A172 (cell line): ENCODE results near the gene TTC34. TPM values are rescaled to one million over a fixed set of nuclear protein-coding genes. Genes with fewer than 3 reads are reported as not detected.

Experiments
- DNase-seq: peaks from one replicate; pipeline ENCODE4 v3.0.0-alpha.2; 2015; ENCODE audit warnings: low spot score
- total RNA-seq: library from RNA; depleted of rRNA; stranded (reverse); fragments of >200 nt; shearing (Covaris generic); gene quantifications from 2 replicates; pipeline ENCODE4 v1.2.3, GENCODE V29; 2014

Gene TTC34
- total RNA-seq, 1 experiment from 2014 or later = not detected

GRCh38 chr1:2642560-2643413 is 158.7 kb downstream of the TTC34 start:
- DNase-seq = peak; percentile 71

DNA sequence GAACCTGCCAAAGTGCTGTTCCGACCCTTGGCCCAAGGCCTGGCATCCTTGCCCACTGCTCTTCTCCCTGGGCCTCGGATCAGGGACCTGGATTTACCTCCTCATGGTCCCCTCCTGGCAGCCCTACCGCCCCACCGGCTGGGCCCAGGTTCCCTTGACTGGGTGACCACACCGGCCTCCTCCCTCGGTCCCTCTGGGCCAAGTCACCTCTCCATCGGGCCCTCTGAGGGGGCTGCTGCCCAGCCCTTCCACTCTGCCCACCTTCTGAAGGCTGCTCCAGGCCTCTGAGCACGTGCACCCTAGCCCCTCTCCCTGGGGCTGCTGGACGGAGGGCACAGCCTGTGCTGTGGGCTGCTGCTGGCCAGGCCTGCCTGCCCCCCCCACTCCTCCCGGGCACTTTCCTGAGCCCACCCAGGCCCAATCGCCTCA is 159.3 kb downstream of the TTC34 start:
- no peak for DNase-seq

DNA sequence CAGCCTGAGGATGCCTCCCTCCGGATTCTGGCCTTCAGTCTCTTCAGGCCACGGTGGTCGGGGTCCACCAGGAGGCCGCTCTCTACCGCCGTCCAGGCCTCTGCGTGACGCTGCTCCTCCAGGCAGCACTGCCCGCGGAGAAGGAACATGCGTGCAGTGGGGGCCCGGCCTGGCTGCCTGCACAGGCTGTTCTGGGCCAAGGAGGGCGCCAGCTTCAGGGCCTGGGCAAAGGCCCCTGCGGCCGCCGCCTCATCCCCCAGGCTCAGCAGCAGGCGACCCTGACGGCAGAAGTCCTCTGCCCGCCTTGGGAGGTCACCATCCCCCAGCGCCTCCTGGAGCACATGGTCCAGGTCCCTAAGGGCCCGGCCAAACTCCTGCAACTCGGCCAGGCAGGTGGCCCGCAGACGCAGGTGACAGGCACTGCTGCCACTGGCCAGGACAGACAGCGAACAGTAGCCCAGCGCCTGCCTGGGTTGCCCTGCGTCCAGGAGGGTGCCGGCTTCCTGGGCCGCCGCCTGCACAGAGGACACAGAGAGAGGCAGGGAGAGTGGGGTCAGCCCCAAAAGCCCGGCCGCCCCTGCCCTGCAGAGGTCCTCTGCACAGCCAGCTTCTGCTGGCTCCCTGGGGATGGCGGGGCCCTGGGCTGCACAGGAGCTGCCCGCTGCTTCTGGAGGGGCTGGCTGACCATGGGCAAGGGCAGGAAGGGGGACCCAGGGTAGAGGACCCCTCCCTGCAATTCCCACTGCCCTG is 159.9 kb downstream of the TTC34 start:
- DNase-seq = no peak

DNA sequence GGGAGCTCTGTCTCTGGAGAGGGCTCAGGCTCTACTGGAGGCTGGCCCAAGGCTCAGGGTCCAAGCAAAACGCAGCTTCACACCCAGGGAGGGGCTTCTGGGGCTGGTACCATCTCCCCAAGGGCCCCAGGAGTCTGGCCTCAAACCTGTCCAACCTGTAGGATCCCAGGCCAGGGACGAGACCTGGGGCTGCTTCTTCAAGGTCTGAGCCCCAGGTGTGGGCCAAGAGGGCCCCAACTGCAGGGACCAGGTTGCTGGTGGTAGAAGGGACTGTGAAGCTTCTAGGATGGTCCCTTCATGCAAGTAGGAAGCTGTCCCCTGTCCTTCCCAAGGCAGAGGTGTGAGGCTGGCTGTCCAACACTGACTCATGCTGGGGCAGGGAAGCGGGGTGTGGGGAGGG is 160.9 kb downstream of the TTC34 start:
- DNase-seq = no peak

- DNase-seq = no peak
These were observed 161.6 kb downstream of the TTC34 start for GRCh38 chr1:2639607-2640521.

GRCh38 chr1:2639203-2639602 is 162.3 kb downstream of the TTC34 start:
- no peak for DNase-seq

GRCh38 chr1:2638466-2639115 is 162.9 kb downstream of the TTC34 start:
- no peak for DNase-seq

DNA sequence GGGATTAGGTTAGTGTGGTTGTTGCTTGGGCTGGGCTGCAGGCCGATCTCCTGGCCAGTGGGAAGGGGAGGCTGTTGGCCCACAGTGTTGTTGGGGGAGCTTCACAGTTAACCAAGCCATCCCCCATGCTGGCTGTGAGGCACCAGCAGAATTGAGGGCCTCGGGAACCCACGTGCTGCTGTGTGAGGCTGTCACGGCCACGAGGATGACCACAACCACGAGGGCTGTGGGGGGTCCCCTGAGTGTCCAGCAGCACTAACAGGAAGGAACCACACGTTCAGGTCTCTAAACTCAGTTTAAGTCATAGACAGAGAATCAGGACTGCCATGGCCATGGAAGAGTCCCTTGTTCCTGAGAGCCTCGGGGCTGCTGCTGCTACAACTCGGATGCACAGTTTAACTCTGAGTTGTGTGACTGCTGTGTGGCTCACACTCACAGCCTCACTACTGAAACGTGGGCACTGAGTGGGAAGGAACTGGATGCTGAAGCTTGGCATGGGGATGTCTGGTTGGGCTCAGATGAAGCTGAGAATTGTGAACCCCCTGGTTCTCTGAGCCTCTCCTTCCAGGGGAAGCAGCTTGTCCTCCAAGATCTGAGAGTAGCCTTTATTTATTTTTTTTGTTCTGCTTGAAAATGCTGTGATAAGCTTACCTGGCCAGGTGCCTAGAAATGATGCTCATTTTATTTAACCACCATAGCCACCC is 163.9 kb downstream of the TTC34 start:
- no peak for DNase-seq

- no peak for DNase-seq
These were observed 164.8 kb downstream of the TTC34 start for GRCh38 chr1:2636733-2637132.

DNA sequence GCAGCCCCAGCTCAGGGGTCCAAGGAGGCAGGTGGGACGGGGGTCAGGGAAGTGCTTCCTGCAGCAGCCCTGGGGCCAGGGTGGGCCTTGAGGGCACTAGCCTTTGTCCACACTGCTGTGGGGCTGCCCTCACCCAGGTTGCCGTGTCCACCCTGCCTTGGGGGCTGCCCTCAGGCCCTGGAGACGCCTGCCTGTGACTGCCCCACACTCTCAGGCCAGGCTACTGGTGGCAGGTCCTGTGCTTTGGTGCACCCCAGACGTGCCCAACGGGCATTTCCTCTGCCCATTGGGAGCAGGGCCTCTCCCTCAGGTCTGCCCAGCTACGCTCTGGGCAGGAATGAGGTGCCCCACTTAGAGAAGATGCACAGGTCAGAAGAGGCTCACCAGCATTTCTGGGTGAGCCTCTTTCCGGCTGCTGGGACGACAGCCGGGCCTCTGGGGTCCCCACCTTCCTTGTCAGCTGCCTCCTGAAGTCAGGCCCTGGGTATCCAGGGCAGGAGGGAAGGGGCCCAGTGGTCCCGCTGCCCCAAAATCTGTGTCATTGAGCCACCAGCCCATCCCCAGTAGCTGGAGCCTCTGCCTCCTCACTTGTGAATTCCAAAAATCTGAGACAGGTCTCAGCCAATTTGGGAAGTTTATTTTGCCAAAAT is 166.0 kb downstream of the TTC34 start:
- no peak for DNase-seq

- DNase-seq = no peak
These were observed 167.5 kb downstream of the TTC34 start for GRCh38 chr1:2633936-2634491.

DNA sequence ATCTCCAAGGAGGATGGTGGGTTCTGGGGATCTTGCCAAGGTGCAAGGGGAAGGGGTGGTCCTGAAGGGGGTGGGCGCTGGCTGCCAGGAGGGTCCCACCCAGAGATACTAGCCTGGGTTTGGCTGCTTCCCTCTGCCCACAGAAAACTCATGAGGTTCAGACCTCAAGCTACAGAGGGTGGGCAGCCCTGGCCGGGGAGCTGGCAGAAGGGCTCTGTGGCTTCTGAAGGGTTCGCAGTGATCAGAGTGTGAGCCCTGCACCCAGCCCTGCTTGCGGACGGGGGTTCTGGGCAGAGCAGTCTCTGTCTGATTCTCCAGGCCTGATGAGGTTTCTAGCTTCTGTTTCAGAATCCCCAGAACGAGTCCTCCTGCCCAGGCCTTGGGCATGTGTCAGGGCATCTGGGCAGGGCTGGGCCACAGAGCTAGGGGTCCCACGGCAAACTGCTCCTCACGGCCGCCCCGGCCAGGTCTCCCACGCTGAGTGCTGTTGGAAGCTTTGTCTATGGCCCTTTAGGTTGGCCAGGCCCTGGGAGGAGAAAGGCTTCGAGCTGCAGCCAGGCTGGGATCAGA is 168.0 kb downstream of the TTC34 start:
- no peak for DNase-seq

- no peak for DNase-seq
These were observed 168.7 kb downstream of the TTC34 start, which contains the start of gene MMEL1 for GRCh38 chr1:2632561-2633361. Gene MMEL1, minus strand, starts transcription at chr1:2633016. Its CDS starts 3,532 bp downstream, at chr1:2629484.

- no peak for DNase-seq
These were observed 169.5 kb downstream of the TTC34 start for GRCh38 chr1:2632051-2632430.

DNA sequence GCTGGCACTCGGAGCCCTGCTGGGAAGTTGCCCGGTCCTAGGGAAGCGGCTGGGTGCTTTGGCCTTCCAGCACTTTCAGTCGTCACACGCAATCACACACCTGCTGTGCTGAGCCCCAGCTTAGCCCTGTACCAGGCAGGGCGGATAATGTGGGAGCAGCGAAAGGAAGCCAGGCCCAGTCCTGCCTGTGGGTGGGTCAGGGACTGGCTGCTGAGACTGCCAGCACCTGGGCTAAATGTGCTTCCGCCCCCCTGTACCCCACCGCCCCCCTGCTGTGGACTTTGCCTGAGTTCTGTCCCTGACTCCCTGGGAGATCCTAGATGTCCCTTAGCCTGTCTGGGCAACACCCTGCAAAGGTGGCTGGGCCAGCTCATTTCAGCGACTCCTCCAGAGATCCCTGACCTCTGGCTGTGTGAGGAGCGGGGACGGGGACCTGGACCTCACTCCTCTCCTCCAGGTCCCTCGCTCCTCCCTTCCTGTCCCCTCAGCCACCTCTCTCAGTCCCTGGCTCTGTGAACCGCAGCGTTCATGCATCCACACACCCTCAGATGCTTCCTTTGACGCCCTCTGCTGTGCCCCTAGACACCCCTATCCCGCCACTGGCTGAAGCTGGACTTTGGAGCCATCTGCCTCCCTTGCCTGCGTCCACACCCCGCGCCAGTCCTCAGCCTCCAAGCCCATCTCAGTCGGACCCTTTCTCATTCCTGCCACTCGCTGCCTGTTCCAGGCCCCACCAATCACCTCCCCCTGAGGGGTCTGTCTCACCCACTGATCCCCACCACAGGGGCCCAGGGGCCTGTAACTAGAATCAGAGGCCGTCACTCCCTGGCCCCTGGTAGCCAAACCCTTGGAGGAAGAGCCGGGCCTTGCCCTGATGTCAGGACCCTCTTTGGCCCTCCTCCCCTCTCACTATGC is 170.1 kb downstream of the TTC34 start:
- DNase-seq = no peak

GRCh38 chr1:2630498-2631135 is 170.9 kb downstream of the TTC34 start:
- no peak for DNase-seq
